Measurements from ENCODE around the gene IHH.

DNA sequence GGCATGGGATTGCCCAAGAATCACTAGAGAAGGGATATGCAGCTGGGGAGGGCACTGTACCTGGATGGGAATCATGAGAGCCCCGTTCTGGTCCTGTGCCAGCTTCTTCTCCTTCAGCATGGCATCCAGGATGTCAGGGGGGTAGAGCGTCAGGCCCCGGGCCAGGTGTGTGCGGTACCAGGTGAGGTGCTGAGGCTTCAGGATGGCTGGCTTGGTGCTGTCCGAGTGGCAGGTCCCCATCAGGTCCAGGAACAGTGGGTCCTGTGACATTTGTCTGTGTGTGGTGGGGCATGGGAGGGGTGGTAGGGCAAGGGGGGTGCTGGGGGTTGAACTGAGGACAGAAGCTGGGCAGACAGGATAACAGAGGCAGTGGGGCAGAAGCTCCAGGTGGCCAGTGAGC, 32.6 kb downstream of the IHH start:
- TF ChIP-seq CTCF (IDR thresholded peaks at IDR 0.05) (no peak), ZFX (IDR thresholded peaks at IDR 0.05; ENCODE audit: borderline replicate concordance) (no peak)

Measured in 22Rv1 (cell line).